Measurements from ENCODE around the gene RPS19. TPM values are rescaled to one million over a fixed set of nuclear protein-coding genes. Genes with fewer than 3 reads are reported as not detected.

RPS19 gene
- total RNA-seq, 1 experiment from 2014 or later = 3,020 TPM

DNA sequence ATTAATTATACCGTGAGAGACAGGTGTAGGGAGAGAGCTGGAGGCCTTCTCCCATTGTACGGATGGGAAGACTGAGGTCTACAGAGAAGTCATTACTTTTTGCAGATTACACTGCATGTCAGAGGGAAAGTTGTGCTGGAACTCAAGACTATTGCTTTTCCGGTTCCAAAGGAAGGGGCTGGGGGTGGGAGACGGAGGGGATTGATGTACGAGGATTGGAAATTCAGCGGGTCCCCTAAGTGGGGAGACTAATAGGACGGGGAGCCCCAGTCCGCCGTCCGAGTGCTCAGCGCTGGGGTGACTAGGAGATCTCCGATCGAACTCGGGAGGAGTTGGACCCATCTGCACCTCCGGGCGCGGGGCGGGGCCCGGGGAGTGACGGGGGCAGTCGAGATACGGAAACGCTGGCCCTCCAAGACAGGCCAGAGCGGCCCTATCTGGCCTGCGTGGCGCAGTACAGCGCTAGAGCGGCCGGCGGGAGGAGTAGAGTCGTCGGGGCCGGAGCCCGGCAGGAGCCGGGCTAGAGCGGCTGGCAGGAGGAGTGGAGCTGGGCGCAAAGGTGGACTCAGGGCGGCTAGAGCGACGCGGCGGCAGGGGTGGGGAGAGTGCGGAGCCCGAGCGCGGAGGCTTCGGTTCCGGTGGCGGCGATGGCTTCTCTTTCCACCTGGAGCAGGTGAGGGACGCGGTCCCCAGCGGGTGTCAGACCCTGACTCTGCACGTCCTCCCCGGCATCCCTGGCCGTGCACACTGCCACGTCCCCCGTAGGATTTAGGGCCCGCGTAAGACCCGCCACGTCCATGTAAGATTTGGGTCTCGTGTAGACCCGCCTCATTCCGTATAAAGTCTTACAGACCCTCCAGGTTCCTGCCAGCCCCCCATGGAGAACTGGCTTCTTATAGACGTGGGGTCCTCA lies 24.0 kb downstream of the RPS19 start:
- peak overlapping the region; percentile 97 for H3K4me3 ChIP-seq (replicated peaks in 1 of 2; ENCODE audit: low read depth in 1 of 2, low read length in 2 of 2)
- TSS peak; percentile 45 for BruUV-seq (replicated peaks)

More for the DNA sequence above, 24.0 kb downstream of the RPS19 start:
- H3K4me1 ChIP-seq (ENCODE audit: control insufficient read depth in 1 of 2, insufficient read depth in 2 of 2, low read length in 2 of 2) = peaks cover 29 to 54% of the 10 kb centered on the region in 2 experiments
- peaks cover 1 to 3% of the 10 kb centered on the region in 2 experiments; a peak in 3 of 4 replicates for H3K36me3 ChIP-seq (ENCODE audit: control insufficient read depth in 1 of 2, insufficient read depth in 2 of 2, low read length in 2 of 2)
- TF ChIP-seq POLR2A (IDR thresholded peaks at IDR 0.05; ENCODE audit: borderline replicate concordance, extremely low read depth, insufficient read depth, insufficient read length) (peak; percentile 86), CBX3 (IDR thresholded peaks at IDR 0.05; ENCODE audit: low read depth) (peak; percentile 48; the same call in 1 of the 2 replicates), TCF7L2 (IDR thresholded peaks at IDR 0.05; ENCODE audit: borderline replicate concordance, extremely low read depth, insufficient read depth, insufficient read length) (peak; percentile 49), SRF (IDR thresholded peaks at IDR 0.05; ENCODE audit: low read depth) (no peak), SP1 (IDR thresholded peaks at IDR 0.05; ENCODE audit: low read depth) (peak; percentile 55; the same call in 1 of the 2 replicates), EZH2phosphoT487 (IDR thresholded peaks at IDR 0.05; ENCODE audit: borderline replicate concordance) (no peak), RAD21 (IDR thresholded peaks at IDR 0.05; ENCODE audit: low read depth) (no peak), EZH2 (IDR thresholded peaks at IDR 0.05) (no peak), POLR2AphosphoS5 (IDR thresholded peaks at IDR 0.05; ENCODE audit: low read depth, low read length) (peak; percentile 91), FOSL1 (IDR thresholded peaks at IDR 0.05; ENCODE audit: low read depth) (no peak), ZFX (IDR thresholded peaks at IDR 0.05) (no peak), YY1 (IDR thresholded peaks at IDR 0.05; ENCODE audit: extremely low read depth, insufficient replicate concordance, low read depth, low read length) (peak; percentile 84)
- TF ChIP-seq, protein P1, sequence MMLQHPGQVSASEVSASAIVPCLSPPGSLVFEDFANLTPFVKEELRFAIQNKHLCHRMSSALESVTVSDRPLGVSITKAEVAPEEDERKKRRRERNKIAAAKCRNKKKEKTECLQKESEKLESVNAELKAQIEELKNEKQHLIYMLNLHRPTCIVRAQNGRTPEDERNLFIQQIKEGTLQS (IDR thresholded peaks at IDR 0.05) = no peak
- TF ChIP-seq, protein P2, sequence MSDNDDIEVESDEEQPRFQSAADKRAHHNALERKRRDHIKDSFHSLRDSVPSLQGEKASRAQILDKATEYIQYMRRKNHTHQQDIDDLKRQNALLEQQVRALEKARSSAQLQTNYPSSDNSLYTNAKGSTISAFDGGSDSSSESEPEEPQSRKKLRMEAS (IDR thresholded peaks at IDR 0.05) = peak; percentile 55; the same call in 1 of the 2 replicates
- TF ChIP-seq, protein P3, sequence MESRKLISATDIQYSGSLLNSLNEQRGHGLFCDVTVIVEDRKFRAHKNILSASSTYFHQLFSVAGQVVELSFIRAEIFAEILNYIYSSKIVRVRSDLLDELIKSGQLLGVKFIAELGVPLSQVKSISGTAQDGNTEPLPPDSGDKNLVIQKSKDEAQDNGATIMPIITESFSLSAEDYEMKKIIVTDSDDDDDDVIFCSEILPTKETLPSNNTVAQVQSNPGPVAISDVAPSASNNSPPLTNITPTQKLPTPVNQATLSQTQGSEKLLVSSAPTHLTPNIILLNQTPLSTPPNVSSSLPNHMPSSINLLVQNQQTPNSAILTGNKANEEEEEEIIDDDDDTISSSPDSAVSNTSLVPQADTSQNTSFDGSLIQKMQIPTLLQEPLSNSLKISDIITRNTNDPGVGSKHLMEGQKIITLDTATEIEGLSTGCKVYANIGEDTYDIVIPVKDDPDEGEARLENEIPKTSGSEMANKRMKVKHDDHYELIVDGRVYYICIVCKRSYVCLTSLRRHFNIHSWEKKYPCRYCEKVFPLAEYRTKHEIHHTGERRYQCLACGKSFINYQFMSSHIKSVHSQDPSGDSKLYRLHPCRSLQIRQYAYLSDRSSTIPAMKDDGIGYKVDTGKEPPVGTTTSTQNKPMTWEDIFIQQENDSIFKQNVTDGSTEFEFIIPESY (IDR thresholded peaks at IDR 0.05; ENCODE audit: extremely low read depth, insufficient replicate concordance, low read length) = peak; percentile 63
- TF ChIP-seq, protein P4, sequence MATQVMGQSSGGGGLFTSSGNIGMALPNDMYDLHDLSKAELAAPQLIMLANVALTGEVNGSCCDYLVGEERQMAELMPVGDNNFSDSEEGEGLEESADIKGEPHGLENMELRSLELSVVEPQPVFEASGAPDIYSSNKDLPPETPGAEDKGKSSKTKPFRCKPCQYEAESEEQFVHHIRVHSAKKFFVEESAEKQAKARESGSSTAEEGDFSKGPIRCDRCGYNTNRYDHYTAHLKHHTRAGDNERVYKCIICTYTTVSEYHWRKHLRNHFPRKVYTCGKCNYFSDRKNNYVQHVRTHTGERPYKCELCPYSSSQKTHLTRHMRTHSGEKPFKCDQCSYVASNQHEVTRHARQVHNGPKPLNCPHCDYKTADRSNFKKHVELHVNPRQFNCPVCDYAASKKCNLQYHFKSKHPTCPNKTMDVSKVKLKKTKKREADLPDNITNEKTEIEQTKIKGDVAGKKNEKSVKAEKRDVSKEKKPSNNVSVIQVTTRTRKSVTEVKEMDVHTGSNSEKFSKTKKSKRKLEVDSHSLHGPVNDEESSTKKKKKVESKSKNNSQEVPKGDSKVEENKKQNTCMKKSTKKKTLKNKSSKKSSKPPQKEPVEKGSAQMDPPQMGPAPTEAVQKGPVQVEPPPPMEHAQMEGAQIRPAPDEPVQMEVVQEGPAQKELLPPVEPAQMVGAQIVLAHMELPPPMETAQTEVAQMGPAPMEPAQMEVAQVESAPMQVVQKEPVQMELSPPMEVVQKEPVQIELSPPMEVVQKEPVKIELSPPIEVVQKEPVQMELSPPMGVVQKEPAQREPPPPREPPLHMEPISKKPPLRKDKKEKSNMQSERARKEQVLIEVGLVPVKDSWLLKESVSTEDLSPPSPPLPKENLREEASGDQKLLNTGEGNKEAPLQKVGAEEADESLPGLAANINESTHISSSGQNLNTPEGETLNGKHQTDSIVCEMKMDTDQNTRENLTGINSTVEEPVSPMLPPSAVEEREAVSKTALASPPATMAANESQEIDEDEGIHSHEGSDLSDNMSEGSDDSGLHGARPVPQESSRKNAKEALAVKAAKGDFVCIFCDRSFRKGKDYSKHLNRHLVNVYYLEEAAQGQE (IDR thresholded peaks at IDR 0.05; ENCODE audit: low read depth) = no peak
- H3K9me2 ChIP-seq (ENCODE audit: insufficient read depth) = no peaks in the 10 kb centered on the region
- ChIA-PET CTCF (interaction anchor here (0.7 to 2.3 kb wide), 4 partner anchors 11 to 151 kb away, joined by 3 to 14 read pairs (median 4); no protein-coding TSS in a partner anchor), POLR2A (interaction anchor here (0.6 to 4.2 kb wide), 9 partner anchors 12 to 755 kb away, joined by 3 to 18 read pairs (median 3); partner anchors contain the start of genes B9D2 and RPS19), RAD21 (ENCODE audit: low non-redundant PET in 1 of 2, low total read pairs in 2 of 2, uncharacterized antibody in 2 of 2, unreplicated experiment in 2 of 2) (no interaction called here)
- H3K79me2 ChIP-seq (ENCODE audit: insufficient read depth, low read length) = peaks cover 50% of the 10 kb centered on the region
- no peak overlapping the region for H2AFZ ChIP-seq (ENCODE audit: low read depth, low read length, poor library complexity, severe bottlenecking)
- DNase-seq (ENCODE audit: low read depth, low spot score) (peak; percentile 94), ATAC-seq (peak; percentile 86)
- H3K9ac ChIP-seq (ENCODE audit: low read length) = peak overlapping the region; percentile 93
- no peaks in the 10 kb centered on the region for H4K20me1 ChIP-seq (ENCODE audit: insufficient read depth)
- H3K4me2 ChIP-seq (ENCODE audit: low read length) = peak overlapping the region; percentile 95
- peak overlapping the region; percentile 73 for H3K27ac ChIP-seq (ENCODE audit: low read depth, low read length)
- no peaks in the 10 kb centered on the region for H3K27me3 ChIP-seq (ENCODE audit: insufficient read depth, low read length)
- intact Hi-C loops (cut with micrococcal nuclease) = loop anchor here (2.0 to 5.0 kb wide), 2 partner anchors 43 to 75 kb away; partner anchors contain the start of genes ERFL and RABAC1
- no peaks in the 10 kb centered on the region for H3K9me3 ChIP-seq (ENCODE audit: control insufficient read depth in 1 of 2, insufficient read depth in 1 of 2, low read depth in 1 of 2, low read length in 2 of 2)

Data from HCT116 (cell line).